Epidermal melanocyte (primary cell): ENCODE measurements around the gene KIAA1217.

Experiments
- DNase-seq: peaks from one replicate; pipeline ENCODE4 v3.0.0; 2011; ENCODE audit warnings: low spot score; ENCODE audit not compliant: insufficient read length

Gene KIAA1217

GRCh38 chr10:24541239-24541753 is 332.4 kb downstream of the KIAA1217 start:
- no peak for DNase-seq

GRCh38 chr10:24542314-24543270 is 333.7 kb downstream of the KIAA1217 start:
- no peak for DNase-seq

- no peak for DNase-seq
These were observed 335.8 kb downstream of the KIAA1217 start for GRCh38 chr10:24544776-24545175.

DNA sequence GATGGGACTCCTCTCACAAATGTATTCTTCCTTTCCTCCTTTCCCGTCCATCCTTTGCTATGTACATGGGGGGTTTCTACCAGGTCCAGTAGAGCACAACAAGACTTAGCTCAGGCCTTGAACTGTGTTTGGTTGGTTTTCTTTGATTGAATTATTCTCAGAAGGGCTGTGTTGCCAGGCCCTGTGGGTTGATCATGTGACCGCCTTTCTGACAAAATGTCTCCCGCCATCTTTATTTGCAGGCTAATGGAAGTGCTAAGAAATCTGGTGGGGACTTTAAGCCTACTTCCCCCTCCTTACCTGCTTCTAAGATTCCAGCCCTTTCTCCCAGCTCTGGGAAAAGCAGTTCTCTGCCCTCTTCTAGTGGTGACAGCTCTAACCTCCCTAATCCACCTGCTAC is 336.6 kb downstream of the KIAA1217 start:
- DNase-seq: no peak

DNA sequence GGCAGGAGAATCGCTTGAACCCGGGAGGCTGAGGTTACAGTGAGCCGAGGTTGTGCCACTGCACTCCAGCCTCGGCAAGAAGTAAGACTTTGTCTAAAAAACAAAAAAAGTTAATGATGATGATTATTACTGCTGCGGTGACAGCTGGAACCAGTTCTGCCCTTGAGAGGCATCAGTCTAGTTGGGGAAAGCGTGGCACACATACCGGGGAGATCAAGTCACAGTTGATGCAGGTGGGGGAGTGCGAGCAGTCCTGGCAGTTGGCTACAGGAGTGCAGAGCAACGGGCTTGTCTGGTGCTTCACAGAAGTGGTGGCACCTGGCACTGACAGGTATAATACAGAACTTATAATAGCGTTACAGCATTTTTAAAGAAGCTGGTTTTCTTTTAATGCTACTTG is 341.7 kb downstream of the KIAA1217 start:
- no peak for DNase-seq

GRCh38 chr10:24551161-24551560 is 342.2 kb downstream of the KIAA1217 start:
- no peak for DNase-seq

- DNase-seq: no peak
These were observed 343.5 kb downstream of the KIAA1217 start for GRCh38 chr10:24552346-24553016.

DNA sequence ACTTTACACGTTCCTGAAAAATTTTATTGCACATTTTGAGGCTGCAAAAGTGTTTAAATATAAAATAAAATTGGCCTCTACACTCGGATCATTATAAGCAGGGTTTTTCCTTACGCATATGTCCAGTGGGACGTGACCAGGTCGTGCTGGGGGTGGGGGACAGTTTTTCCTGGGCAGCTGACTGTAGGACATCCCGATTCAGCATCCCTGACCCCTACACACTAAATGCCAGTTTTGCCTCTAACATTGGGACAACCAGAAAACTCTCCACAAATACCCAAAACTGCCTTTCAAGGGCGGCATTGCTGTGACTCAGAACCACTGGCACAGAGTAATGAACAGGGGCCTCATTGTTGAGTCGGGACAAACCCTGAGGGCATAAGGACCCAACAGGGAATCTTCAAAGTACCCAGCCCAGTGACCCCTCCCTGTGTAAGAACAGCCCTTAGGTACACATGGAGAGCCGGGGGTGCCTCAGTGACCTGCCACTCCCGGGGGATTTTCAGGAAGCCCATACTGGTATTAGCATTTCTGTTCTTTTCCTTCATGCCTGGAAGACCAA is 344.2 kb downstream of the KIAA1217 start:
- no peak for DNase-seq

- no peak for DNase-seq
These were observed 345.1 kb downstream of the KIAA1217 start for GRCh38 chr10:24554036-24554435.

GRCh38 chr10:24556126-24556749 is 347.3 kb downstream of the KIAA1217 start:
- no peak for DNase-seq

DNA sequence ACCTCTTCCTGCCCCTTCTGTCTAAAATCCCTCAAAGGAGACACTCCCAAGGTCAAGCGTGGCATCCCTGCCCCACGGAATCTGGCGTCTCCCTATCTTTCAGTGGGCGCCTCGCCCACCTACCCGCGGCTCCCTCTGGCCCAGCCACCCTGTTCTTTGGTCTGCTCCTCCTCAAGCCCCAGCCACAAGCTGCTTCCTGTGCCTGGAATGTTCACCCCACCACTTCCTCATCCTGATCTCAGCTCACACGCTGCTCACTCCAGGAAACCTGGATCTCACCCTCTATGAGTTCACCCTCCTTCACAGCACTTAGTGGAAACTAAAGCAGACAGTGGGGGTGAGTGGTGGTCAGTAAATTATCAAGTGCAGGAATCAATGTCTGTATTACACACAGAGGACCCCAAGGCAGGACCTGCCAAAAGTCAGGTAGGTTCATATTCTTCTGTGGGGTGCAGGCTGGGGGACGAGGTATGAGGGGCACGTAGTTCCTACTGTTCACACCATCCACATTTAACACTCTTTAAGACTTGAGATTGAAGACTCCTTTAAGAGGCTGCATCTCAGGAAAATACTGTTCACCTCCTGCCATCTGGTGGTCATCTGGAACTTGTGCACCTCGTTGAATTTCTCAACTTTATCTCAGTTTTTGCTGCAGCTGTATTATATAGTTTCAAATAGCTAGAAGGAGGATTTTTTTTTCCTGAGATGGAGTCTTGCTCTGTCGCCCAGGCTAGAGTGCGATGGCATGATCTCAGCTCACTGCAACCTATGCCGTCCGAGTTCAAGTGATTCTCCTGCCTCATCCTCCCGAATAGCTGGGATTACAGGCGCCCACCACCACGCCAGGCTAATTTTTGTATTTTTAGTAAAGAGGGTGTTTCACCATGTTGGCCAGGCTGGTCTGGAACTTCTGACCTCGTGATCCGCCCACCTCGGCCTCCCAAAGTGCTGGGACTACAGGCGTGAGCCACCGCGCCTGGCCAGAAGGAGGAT is 348.1 kb downstream of the KIAA1217 start:
- peak; percentile 37 for DNase-seq

- DNase-seq: no peak
These were observed 352.5 kb downstream of the KIAA1217 start for GRCh38 chr10:24561453-24561852.

- no peak for DNase-seq
These were observed 359.1 kb downstream of the KIAA1217 start for GRCh38 chr10:24568042-24568441.

DNA sequence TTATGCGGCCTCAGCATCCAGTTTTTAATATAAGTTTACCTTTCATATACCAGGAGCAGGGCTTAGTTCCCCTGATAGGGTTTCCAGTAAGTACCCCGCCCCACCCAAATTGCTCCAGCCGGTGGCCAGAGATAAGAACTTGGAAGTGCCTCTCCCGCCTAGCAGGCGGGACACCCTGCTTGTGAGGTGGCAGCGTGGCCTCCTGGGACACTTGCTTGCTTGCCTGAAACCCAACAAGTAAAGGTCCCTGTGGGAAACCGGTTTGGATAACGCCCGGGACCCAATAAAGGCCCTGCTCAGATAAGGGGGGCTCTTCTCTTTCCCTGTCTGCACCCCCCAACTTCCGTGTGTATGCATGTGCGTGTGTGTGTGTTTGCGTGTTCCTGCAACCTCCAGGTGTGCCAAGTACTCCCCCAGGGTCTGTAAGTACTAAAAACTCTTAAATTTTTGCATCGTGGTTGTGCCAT is 360.4 kb downstream of the KIAA1217 start:
- no peak for DNase-seq

DNA sequence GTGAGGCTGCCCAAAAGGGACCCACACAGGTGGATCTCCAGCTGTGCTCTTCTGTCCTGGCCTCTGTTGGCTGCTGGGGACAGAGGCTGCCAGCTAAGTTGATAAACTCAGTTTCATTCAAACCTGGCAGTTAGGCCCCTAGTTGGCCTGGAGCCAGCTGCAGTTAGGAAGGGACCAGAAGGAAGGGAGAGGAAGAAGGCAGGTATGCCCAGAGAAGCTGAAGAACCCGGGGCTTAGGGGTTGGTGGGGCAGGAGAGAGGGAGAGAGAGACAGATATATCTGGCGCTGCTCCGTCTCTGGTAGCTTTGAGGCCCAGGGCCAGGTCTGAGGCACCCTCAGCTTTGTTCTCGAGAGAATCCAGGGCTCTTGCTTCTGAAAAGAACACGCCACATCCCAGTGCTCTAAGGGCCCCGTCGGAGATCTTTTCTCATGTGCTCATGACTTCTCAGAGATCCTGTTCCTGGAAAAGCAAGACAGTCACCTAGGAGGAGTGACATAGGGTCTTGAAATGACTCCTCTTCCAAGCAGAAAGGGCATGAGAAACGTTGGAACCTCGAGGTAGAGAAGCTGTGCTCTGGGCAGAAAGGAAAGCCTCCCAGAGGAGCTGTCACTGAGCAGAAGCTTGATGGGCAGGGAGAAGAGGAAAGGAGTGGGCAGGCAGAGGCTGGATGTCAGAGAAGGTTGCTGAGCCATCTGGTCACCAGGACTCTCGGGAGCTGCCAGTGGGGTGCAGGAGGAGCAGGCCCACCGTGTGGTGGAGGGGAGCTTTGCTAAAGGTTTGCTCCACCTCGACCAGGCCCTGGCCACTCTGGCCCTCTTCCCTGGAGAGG is 361.1 kb downstream of the KIAA1217 start:
- DNase-seq: no peak

DNA sequence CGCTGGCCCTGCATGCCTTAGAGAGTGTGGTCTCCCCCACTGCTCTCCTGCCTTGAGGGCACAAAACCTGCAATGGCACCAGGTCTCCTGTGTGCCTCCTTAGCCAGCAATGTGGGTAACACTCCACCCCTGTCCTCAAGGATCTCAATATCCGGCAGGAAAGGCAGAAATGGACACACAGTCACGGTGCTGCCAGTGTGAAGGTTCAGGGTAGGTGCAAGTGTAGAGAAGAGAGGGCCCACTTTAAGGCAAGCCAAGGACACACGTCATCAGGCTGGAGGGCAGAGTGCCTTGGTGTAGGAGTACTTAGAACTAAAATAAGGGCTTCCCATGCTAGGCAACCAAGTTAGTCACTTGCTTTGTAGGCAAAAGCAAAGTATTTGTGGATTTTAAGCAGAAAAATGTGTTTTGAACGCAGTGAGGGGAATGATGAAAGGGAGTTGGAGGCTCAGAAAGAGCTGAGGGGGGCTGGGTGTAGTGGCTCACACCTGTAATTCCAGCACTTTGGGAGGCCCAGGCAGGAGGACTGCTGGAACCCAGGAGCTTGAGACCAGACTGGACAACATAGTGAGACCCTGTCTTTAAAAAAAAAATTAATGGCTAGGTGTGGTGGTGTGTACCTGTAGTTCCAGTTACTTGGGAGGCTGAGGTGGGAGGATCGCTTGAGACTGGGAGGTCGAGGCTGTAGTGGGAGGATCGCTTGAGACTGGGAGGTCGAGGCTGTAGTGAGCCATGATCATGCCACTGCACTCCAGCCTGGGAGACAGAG is 361.9 kb downstream of the KIAA1217 start:
- DNase-seq: no peak

GRCh38 chr10:24571870-24572450 is 363.0 kb downstream of the KIAA1217 start:
- DNase-seq: no peak

- no peak for DNase-seq
These were observed 365.2 kb downstream of the KIAA1217 start for GRCh38 chr10:24574161-24574560.
